PC-9 (cell line): Measurements from ENCODE around the gene GPR153.

ENCODE experiments used
- CTCF ChIP-seq: fragments of 200-600 bp; sonication (generic); conservative IDR thresholded peaks from 2 replicates; pipeline ENCODE4 v1.6.1; 2017; ENCODE audit warnings: mixed run types, antibody characterized with exemption, mild to moderate bottlenecking, moderate library complexity
- EZH2 ChIP-seq: fragments of 200-600 bp; sonication (generic); IDR thresholded peaks from 2 replicates; pipeline ENCODE4 v1.8.0; 2017; ENCODE audit warnings: antibody characterized with exemption, low read depth

DNA sequence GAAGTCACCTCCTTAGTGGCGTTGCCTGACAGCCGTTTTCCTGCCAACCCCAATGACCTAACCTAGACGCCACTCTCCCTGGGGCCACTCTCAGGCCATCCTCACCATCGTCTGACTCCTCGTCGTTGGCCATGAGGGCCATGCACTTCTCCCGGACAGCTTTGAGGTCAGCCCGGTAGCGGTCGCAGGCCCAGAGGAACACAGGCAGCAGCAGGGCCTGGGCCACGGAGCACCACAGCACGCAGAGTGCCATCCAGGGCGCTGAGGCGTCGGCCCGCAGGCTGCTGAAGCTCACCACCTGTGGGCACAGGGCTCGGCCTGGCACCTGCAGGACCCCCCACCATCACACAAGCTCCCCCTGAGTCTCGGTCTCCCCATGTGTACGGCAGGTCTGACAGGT, 9.7 kb downstream of the GPR153 start:
- no peak for TF ChIP-seq EZH2
- TF ChIP-seq CTCF = no peak
